Breast epithelium (tissue), 4 donors: ENCODE data around the gene KCNIP4. TPM values are rescaled to one million over a fixed set of nuclear protein-coding genes. Genes with fewer than 3 reads are reported as not detected.

Experiments used
- DNase-seq, 2 donors: peaks; one replicate each; pipeline ENCODE4 v3.0.0-alpha.2; 2019; ENCODE audit warnings: low spot score in 2 of 2
- H3K27ac ChIP-seq, 2 donors: fragments of 200-600 bp; sonication (generic) in 1 of 2; one replicate each; pipeline ENCODE4 v1.5.1; 2016 to 2019; ENCODE audit warnings: mild to moderate bottlenecking in 1 of 2
- H3K27me3 ChIP-seq, 2 donors: fragments of 200-600 bp; sonication (generic) in 1 of 2; one replicate each; pipeline versions ENCODE4 v1.5.1 to v1.6.0; 2017 to 2019; ENCODE audit warnings: control low read depth in 1 of 2, mild to moderate bottlenecking in 1 of 2
- H3K36me3 ChIP-seq: fragments of 200-600 bp; one replicate; pipeline ENCODE4 v1.5.1; 2019
- H3K4me1 ChIP-seq, 2 donors: fragments of 200-600 bp; sonication (generic); one replicate each; pipeline ENCODE4 v1.5.1; 2016 to 2019; ENCODE audit warnings: control low read depth in 1 of 2
- H3K4me3 ChIP-seq, 3 donors: fragments of 200-600 bp; sonication (generic); 1 replicate in 2 of 3; 2 replicates in 1 of 3; pipeline ENCODE4 v1.5.1; 2016 to 2019; ENCODE audit warnings: mild to moderate bottlenecking in 3 of 3, moderate library complexity in 2 of 3
- H3K9me3 ChIP-seq, 2 donors: fragments of 200-600 bp; sonication (generic) in 1 of 2; one replicate each; pipeline ENCODE4 v1.5.1; 2016 to 2019; ENCODE audit warnings: control low read depth in 1 of 2
- POLR2A ChIP-seq: fragments of 450-650 bp; IDR thresholded peaks from one replicate; pipeline ENCODE4 v1.6.1; 2016; ENCODE audit warnings: antibody characterized with exemption, mild to moderate bottlenecking, moderate library complexity
- POLR2AphosphoS5 ChIP-seq, 3 donors: sonication (generic); formaldehyde crosslinking; IDR thresholded peaks; one replicate each; pipeline ENCODE4 v1.6.1; 2017; ENCODE audit warnings: antibody characterized with exemption in 3 of 3
- intact Hi-C: fragments of 100-400 bp; cut with DNase I; formaldehyde crosslinking; loops from one replicate; pipeline ENCODE4 v1.15.1; 2023; ENCODE audit warnings: low total_unique reads
- total RNA-seq, 3 donors: library from RNA; depleted of rRNA; stranded (reverse); fragments of >200 nt; gene quantifications; one replicate each; pipeline ENCODE4 v1.1.0, GENCODE V29; 2016
- TF ChIP-seq, protein P1 (sequence below), 3 donors: fragments of 450-650 bp; IDR thresholded peaks; one replicate each; pipeline ENCODE4 v1.5.1; 2016 to 2017; ENCODE audit warnings: antibody characterized with exemption in 3 of 3, mild to moderate bottlenecking in 3 of 3, moderate library complexity in 3 of 3

Gene KCNIP4
- total RNA-seq, 3 donors from 2014 or later, result 0.44 to 0.66 TPM; not detected in 1

DNA sequence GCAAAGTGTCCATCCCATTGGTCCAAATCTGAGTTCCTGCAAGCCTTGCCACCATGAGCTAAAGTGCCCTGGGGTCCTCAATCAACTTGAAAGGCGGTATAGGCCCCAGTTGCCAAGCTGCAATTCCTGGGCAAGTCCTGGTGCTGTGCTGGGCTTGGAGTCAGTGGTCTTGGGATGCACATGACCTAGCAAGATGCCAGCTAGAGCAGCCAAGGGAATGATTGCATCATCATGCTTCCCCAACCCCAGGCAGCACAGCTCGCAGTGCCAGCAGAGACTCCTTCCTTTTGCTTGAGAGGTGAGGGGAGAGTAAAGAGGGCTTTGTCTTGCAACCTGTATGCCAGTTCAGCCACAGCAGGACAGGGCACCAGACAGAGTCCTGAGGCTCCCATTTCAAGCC is 50.5 kb downstream of the KCNIP4 start:
- intact Hi-C loops, result no loop called here
- no peaks in the 10 kb centered on the region for H3K27me3 ChIP-seq
- peaks cover 10 to 13% of the 10 kb centered on the region in 2 donors for H3K9me3 ChIP-seq
- no peak overlapping the region for H3K4me3 ChIP-seq
- H3K36me3 ChIP-seq, result no peaks in the 10 kb centered on the region
- TF ChIP-seq, protein P1, sequence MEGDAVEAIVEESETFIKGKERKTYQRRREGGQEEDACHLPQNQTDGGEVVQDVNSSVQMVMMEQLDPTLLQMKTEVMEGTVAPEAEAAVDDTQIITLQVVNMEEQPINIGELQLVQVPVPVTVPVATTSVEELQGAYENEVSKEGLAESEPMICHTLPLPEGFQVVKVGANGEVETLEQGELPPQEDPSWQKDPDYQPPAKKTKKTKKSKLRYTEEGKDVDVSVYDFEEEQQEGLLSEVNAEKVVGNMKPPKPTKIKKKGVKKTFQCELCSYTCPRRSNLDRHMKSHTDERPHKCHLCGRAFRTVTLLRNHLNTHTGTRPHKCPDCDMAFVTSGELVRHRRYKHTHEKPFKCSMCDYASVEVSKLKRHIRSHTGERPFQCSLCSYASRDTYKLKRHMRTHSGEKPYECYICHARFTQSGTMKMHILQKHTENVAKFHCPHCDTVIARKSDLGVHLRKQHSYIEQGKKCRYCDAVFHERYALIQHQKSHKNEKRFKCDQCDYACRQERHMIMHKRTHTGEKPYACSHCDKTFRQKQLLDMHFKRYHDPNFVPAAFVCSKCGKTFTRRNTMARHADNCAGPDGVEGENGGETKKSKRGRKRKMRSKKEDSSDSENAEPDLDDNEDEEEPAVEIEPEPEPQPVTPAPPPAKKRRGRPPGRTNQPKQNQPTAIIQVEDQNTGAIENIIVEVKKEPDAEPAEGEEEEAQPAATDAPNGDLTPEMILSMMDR (IDR thresholded peaks at IDR 0.05), result no peak
- TF ChIP-seq POLR2AphosphoS5 (IDR thresholded peaks at IDR 0.05) (no peak), POLR2A (no peak)
- H3K4me1 ChIP-seq, result no peaks in the 10 kb centered on the region
- no peak for DNase-seq
- no peak overlapping the region for H3K27ac ChIP-seq

DNA sequence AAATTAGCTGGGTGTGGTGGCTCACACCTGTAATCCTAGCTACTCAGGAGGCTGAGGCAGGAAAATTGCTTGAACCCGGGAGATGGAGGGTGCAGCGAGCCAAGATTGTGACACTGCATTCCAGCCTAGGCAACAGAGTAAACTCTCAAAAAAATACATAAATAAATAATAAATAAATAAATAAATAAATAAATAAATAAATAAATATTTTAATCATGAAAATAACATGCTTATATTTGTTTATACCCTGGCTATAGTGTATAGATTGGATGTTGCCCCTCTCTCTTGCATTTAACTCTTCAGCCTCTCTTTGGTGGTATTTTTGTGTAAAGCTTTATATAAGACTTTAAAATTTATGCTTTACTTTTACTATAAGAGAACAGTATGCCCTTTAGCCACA is 51.8 kb downstream of the KCNIP4 start:
- TF ChIP-seq POLR2A (no peak), POLR2AphosphoS5 (IDR thresholded peaks at IDR 0.05) (no peak)
- TF ChIP-seq, protein P1 (IDR thresholded peaks at IDR 0.05), result no peak
- Histone ChIP-seq H3K27ac (no peak overlapping the region), H3K36me3 (no peaks in the 10 kb centered on the region), H3K4me1 (no peaks in the 10 kb centered on the region), H3K4me3 (no peak overlapping the region), H3K27me3 (no peaks in the 10 kb centered on the region), H3K9me3 (peaks cover 10 to 13% of the 10 kb centered on the region in 2 donors)
- intact Hi-C loops, result no loop called here
- DNase-seq, result no peak

DNA sequence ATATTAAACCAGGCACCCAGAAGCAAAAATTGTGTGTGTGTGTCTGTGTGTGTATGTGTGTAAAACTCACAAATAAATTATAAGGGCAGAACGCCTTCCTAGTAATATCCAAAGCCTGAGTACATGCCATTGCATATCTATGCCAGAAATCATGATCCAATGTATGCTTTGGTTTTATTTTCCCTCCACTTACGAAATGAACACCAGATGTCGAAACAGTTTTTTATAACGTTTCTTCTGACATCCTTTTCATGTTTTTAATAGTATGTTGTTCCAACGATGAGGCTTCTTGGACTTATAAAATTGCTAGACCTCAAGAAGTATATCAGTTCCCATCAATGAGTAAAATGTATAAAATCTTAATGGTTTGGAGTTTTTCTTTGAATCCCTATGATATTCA is 55.4 kb downstream of the KCNIP4 start:
- H3K36me3 ChIP-seq, result no peaks in the 10 kb centered on the region
- no peaks in the 10 kb centered on the region for H3K4me1 ChIP-seq
- H3K27ac ChIP-seq, result no peak overlapping the region

DNA sequence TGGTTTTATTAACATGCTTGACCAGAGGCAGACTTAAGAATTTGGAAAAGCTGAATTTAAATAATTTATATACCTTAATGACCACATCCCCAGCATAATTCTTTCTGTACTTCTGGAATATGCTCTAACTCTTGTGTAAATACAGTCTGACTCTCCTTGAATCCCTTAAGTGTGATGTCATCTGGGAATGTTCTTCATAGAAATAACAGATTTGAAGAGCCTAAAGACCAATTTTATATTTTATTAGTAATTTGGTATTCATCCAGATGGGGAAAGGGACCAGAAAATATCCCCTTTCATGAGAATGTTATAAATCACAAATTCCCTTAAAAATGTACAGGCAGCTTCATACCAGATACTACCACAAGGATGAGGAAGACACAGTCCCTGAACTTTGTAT is 58.3 kb downstream of the KCNIP4 start:
- Histone ChIP-seq H3K9me3 (no peaks in the 10 kb centered on the region), H3K27ac (no peak overlapping the region)

More for the DNA sequence above, 55.4 kb downstream of the KCNIP4 start:
- DNase-seq, result no peak
- peaks cover 3 to 6% of the 10 kb centered on the region in 2 donors for H3K9me3 ChIP-seq
- TF ChIP-seq POLR2A, result no peak
- TF ChIP-seq, protein P1 (IDR thresholded peaks at IDR 0.05), result no peak
- TF ChIP-seq POLR2AphosphoS5 (IDR thresholded peaks at IDR 0.05), result no peak
- H3K4me3 ChIP-seq, result no peak overlapping the region
- no peaks in the 10 kb centered on the region for H3K27me3 ChIP-seq
- intact Hi-C loops, result no loop called here

DNA sequence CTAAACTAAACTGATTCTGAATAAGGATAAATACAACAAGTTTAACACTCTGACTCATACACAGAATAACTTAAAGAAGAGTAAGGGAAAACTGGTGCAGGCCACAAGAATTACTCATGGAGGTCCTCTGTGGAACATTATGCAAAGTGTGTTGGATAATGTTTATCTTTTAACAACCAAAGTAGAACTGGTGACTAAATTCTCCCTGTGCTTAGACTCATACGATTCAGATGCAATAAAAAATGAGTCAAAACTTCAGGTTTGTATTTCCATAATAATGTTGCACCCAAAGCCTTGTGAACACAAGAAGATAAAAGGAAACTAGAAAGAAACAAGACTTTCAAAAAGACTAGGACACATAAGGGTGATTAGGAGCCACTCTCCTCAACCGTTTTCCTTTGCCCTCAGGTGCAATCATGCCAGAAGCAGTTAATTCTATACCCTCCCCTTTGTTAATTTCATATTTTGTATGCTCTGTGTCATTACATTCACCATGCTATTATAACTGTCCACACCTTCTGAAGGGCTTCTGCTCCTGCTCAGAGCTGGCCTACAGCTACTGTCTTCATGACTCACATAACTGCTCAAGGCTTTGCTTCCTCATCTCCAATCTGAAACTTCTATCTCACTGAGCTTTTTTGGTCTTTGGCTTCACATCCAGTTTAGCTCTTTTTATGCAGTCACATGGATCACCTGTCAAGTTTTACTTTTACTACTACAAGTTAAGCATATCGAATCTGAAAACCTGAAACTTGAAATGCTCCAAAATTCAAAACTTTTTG is 60.2 kb downstream of the KCNIP4 start:
- H3K9me3 ChIP-seq, result no peaks in the 10 kb centered on the region
- no peak overlapping the region for H3K27ac ChIP-seq
- intact Hi-C loops, result no loop called here

More for the DNA sequence above, 58.3 kb downstream of the KCNIP4 start:
- DNase-seq, result no peak
- H3K4me1 ChIP-seq, result no peaks in the 10 kb centered on the region
- no peak overlapping the region for H3K4me3 ChIP-seq
- H3K27me3 ChIP-seq, result no peaks in the 10 kb centered on the region
- TF ChIP-seq POLR2AphosphoS5 (IDR thresholded peaks at IDR 0.05) (no peak), POLR2A (no peak)
- TF ChIP-seq, protein P1 (IDR thresholded peaks at IDR 0.05), result no peak
- intact Hi-C loops, result no loop called here
- H3K36me3 ChIP-seq, result no peaks in the 10 kb centered on the region

More for the DNA sequence above, 60.2 kb downstream of the KCNIP4 start:
- Histone ChIP-seq H3K4me1 (no peaks in the 10 kb centered on the region), H3K4me3 (no peak overlapping the region), H3K27me3 (no peaks in the 10 kb centered on the region), H3K36me3 (no peaks in the 10 kb centered on the region)
- no peak for DNase-seq
- TF ChIP-seq, protein P1 (IDR thresholded peaks at IDR 0.05), result no peak
